ENCODE measurements around the gene DRD4.

DRD4 gene

DNA sequence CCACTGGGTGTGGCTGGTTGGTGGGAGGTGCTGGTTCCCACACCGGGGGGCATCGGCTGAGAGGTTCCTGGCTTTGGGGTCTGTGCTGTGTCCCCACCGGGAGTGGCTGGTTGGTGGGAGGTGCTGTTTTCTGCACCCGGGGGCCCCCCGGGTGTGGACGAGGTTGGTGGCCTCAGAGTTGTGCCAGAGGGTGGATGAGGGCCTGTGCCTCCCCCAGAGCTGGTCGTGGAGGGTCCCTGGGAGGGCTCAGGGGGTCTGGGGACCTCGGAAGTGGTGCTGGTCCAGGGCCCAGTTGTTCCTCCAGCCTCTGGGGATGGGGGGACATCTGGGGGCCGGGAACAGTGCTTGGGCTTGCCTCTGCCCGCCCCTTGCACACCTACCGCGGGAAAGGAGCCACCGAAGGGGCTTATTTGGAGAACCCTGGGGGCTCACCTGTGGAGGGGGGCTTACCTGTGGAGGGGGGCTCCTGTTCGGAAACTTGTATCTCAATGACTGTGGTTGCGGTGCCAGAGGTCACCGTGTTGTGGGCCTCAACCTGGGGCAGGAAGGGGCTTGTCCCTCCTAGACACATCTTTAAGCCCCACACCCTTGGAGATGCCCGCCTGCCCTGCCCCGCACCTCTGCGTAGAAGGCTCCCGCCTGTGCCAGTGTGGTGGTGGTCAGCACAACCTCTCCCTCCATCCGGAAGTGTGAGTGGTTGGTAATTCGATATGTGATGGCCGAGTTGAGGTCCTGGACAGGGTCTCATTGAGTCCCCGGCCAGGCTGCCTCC, 18.0 kb upstream of the DRD4 start:
- DNase-seq (ENCODE audit: low read depth): no peak
- no peak overlapping the region for H3K4me3 ChIP-seq (ENCODE audit: low read depth, low read length)
- TF ChIP-seq, protein P1, sequence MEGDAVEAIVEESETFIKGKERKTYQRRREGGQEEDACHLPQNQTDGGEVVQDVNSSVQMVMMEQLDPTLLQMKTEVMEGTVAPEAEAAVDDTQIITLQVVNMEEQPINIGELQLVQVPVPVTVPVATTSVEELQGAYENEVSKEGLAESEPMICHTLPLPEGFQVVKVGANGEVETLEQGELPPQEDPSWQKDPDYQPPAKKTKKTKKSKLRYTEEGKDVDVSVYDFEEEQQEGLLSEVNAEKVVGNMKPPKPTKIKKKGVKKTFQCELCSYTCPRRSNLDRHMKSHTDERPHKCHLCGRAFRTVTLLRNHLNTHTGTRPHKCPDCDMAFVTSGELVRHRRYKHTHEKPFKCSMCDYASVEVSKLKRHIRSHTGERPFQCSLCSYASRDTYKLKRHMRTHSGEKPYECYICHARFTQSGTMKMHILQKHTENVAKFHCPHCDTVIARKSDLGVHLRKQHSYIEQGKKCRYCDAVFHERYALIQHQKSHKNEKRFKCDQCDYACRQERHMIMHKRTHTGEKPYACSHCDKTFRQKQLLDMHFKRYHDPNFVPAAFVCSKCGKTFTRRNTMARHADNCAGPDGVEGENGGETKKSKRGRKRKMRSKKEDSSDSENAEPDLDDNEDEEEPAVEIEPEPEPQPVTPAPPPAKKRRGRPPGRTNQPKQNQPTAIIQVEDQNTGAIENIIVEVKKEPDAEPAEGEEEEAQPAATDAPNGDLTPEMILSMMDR (IDR thresholded peaks at IDR 0.05; ENCODE audit: low read depth, low read length): no peak
- TF ChIP-seq MYC (IDR thresholded peaks at IDR 0.05; ENCODE audit: low read depth, low read length) (no peak), POLR2A (IDR thresholded peaks at IDR 0.05; ENCODE audit: extremely low read depth, insufficient read length) (no peak)
- TF ChIP-seq, protein P2, sequence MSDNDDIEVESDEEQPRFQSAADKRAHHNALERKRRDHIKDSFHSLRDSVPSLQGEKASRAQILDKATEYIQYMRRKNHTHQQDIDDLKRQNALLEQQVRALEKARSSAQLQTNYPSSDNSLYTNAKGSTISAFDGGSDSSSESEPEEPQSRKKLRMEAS (IDR thresholded peaks at IDR 0.05; ENCODE audit: low read depth, low read length): no peak

DNA sequence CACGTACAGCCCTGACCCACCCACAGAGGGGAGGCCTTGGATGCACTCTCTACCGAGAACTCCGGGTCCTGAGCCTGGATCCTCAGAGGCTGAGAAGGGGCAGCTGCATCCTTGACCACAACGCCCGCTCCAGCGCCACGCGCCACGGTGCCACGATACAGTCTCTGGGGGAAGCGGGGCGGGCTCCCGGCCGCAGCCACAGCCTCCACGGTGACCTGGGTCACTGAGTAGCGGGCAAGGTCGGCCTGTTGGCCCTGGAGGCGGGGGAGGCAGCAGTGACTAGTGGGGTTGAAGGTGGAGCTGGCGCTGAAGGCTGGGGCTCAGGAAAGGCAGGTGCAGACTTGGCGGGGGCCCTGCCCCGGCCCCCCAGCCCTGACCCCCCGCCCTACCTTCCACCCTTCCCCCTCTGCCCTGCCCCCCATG, 17.4 kb upstream of the DRD4 start:
- no peak overlapping the region for H3K4me3 ChIP-seq (ENCODE audit: low read depth, low read length)
- TF ChIP-seq, protein P1 (IDR thresholded peaks at IDR 0.05; ENCODE audit: low read depth, low read length): no peak
- TF ChIP-seq POLR2A (IDR thresholded peaks at IDR 0.05; ENCODE audit: extremely low read depth, insufficient read length): no peak
- TF ChIP-seq, protein P2 (IDR thresholded peaks at IDR 0.05; ENCODE audit: low read depth, low read length): no peak
- TF ChIP-seq MYC (IDR thresholded peaks at IDR 0.05; ENCODE audit: low read depth, low read length): no peak
- DNase-seq (ENCODE audit: low read depth): no peak

DNA sequence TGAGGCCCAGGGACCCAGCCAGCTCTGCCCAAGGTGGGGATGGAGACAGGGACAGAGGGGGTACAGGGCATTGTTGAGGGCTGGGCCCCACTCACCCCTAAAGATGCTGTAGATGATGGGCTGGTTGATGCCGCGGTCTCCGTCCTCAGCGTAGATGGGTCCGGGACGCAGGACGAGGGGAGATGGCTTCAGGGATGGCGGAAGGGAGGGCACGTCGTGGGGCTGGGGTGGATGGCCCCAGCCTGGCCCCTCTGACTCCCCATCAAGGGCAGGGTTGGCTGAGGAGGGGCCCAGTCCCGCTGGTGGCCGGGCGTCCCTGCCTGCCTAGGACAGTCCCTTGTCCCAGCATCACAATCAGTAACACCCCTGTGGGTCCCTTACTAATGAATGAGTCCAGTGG, 16.9 kb upstream of the DRD4 start:
- no peak for DNase-seq (ENCODE audit: low read depth)
- TF ChIP-seq, protein P1 (IDR thresholded peaks at IDR 0.05; ENCODE audit: low read depth, low read length): no peak
- TF ChIP-seq, protein P2 (IDR thresholded peaks at IDR 0.05; ENCODE audit: low read depth, low read length): no peak
- TF ChIP-seq MYC (IDR thresholded peaks at IDR 0.05; ENCODE audit: low read depth, low read length) (no peak), POLR2A (IDR thresholded peaks at IDR 0.05; ENCODE audit: extremely low read depth, insufficient read length) (no peak)
- no peak overlapping the region for H3K4me3 ChIP-seq (ENCODE audit: low read depth, low read length)

DNA sequence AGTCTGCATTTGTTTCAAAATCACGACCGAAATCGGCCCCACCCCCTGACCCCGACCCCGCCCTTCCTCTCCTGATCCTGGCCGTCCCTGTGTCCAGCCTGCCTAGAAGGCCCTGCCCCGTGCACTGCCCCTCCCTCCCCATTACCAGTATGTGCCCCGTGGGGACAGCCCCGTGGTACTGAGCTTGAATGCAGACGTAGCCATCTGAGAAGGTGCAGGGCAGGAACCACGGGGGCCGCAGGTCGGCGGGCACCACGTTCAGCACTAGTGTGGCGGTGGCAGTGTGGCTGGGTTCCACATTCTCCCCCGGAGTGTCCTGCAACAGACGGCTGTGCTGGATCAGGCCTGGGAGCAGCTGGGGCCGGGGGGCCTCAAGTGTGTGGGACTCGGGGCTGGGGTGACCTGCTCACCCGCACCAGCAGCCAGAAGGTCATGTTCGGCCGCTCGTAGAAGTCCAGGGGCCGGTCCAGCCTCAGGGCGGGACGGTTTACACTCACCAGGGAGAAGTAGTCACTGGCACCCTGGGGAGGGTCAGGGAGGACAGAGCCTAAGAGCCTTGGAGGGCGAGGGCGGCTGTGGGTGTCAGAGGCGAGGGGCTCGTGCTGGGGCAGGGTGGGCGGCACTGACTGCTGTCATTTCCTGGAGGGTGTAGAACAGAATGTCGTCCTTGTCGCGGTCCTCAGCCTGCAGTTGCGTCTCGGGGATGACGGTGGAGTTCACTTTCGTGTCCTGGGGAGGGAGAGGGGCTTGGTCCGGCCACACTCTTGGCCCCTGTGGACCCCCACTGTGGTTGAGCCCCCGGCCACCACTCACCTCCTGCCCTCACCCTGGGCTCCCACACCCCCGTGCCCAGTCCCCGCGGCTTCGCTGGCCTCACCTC, 15.9 kb upstream of the DRD4 start:
- TF ChIP-seq, protein P2 (IDR thresholded peaks at IDR 0.05; ENCODE audit: low read depth, low read length): no peak
- no peak for DNase-seq (ENCODE audit: low read depth)
- H3K4me3 ChIP-seq (ENCODE audit: low read depth, low read length): no peak overlapping the region

DNA sequence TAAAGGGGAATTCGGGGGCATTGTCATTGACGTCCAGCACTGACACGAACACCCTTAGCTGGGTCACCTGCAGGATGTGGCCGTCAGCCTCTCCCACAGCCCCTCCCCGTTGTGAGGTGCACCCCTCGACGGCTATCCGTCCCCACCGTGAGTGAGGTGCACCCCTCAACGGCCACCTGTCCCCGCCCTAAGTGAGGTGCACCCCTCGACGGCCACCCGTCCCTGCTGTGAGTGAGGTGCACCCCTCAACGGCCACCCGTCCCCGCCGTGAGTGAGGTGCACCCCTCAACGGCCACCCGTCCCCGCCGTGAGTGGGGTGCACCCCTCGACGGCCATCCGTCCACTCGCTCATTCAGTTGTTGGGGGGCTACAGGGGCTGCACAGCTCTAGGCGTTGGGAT, 15.2 kb upstream of the DRD4 start:
- no peak for DNase-seq (ENCODE audit: low read depth)
- TF ChIP-seq, protein P2 (IDR thresholded peaks at IDR 0.05; ENCODE audit: low read depth, low read length): no peak
- TF ChIP-seq, protein P1 (IDR thresholded peaks at IDR 0.05; ENCODE audit: low read depth, low read length): no peak
- TF ChIP-seq MYC (IDR thresholded peaks at IDR 0.05; ENCODE audit: low read depth, low read length) (no peak), POLR2A (IDR thresholded peaks at IDR 0.05; ENCODE audit: extremely low read depth, insufficient read length) (no peak)
- H3K4me3 ChIP-seq (ENCODE audit: low read depth, low read length): no peak overlapping the region

Measured in NB4 (cell line).